Measurements from ENCODE around the gene CECR2.

The CECR2 gene

GRCh38 chr22:17366830-17367229 lies 2.4 kb upstream of the CECR2 start:
- in situ Hi-C loops (cut with MboI; ENCODE audit: low sequenced_read_pairs), result no loop called here

GRCh38 chr22:17368144-17368543 lies 1.1 kb upstream of the CECR2 start:
- in situ Hi-C loops (cut with MboI; ENCODE audit: low sequenced_read_pairs), result no loop called here

DNA sequence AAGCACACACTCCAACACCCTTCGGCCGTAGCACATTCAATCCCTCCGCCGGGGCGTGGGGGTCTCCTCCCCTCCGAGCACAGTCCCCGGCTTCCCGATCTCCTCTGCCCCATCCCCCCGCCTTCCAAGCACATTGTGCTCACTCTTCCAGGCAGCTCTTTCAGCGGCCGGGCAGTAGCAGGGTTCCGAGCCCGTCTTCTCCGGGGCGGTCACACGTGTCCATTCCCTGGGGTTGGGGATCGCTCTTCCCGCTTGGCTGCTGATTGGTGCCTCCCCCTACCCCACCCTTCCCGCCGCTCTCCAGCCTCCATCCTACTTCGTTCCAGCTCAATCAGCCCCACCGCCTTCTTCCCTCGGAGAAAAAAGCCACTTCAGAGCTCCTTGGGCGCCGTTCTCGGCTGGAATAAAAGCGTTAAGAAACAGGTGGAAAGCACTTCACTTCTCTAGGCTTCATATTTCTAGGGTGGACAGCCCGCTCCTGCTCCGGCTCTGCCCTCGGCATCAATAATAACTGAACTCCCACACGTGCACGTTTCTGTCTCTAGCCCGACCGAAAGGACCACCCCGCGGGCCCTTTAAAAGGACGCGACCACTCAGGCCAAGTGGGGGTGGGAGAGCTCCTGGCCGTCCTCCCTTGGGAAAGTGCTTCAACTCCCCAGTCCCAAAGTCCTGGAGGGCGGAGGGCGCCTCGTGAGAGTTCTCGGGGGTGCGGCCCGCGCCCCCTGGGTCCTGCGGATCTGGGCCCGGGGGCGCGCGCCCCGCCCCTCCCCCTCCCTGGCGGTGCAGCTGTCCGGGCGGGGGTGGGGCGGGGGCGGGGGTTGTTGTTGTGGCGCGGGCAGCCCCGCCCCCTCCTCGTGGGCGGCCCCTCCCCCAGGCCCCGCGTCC lies 464 bp upstream of the CECR2 start:
- in situ Hi-C loops (cut with MboI; ENCODE audit: low sequenced_read_pairs), result no loop called here

GRCh38 chr22:17370026-17370765 lies 936 bp downstream of the CECR2 start:
- in situ Hi-C loops (cut with MboI; ENCODE audit: low sequenced_read_pairs), result no loop called here

DNA sequence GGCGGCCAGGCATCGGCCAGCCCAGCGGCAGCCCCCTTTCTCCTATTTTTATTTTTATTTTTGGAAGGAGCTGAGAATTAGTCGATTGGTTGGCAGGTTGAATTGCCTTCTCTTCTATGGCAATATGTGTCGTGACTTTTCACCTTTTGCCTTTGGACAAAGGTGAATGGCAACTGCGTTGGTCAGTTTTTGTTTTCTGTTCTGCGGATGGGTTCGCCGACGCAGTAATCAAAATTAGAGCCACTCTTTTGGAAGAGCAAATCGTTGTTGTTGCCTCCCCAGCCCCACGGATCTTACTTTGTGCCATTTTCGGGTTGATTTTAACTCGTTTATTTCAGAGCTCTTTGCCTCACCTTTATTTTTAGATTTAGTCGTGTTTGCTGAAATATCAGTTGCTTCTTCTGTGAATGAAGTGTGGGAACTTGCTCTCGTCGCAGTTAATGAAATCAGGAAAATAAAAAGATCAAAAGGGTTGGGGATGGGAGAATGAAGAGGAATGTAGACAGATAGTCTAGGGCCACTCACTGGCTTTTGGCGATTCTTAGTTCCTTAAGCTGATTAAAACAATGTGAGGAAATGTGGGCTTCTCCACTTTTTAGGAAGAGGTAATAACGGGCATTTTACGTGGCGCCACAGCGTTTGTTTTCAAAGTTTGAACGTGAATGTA lies 1.6 kb downstream of the CECR2 start:
- in situ Hi-C loops (cut with MboI; ENCODE audit: low sequenced_read_pairs), result no loop called here

- in situ Hi-C loops (cut with MboI; ENCODE audit: low sequenced_read_pairs), result no loop called here
Observed at GRCh38 chr22:17371448-17371847, 2.2 kb downstream of the CECR2 start.

DNA sequence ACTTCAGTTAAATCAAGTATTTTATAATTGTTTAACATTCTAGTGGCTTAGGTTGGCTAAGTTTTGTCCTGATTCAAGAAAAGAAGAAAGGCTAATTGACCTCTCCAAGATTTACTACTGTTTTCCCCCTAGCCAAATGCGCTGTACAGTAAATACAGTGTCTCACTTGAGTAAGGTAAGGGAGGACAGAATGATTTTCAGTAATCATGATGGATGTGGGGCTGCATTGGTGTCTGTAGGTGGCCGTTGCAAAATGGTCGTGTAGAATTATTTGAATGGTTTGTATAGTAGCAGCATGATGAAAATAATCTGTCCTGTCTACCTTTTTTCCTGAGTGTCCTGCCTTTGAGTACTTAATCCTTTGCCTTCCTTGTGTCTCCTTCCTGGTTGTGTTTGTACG lies 4.6 kb downstream of the CECR2 start:
- in situ Hi-C loops (cut with MboI; ENCODE audit: low sequenced_read_pairs), result no loop called here

GRCh38 chr22:17375914-17376614 lies 6.8 kb downstream of the CECR2 start:
- in situ Hi-C loops (cut with MboI; ENCODE audit: low sequenced_read_pairs), result no loop called here

DNA sequence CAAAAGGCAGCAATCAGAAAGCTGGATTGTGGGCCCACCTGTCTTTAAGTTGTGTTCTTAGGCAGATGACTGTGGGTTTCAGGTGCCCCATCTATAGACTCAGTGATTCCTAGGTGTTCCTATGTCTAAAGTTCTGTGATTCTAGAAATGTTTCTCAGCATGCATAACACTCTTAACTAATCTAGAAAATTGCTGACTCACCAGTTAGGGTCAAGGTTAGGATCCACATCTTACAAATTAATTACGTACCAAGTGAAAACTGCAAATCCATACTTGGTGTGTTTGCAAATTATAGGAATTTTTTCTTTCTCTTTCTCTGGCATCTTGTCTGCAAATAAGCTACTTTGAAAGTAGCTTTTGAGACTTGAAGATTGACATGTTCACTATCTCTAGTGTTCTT lies 7.7 kb downstream of the CECR2 start:
- in situ Hi-C loops (cut with MboI; ENCODE audit: low sequenced_read_pairs), result no loop called here

- in situ Hi-C loops (cut with MboI; ENCODE audit: low sequenced_read_pairs), result no loop called here
Observed at GRCh38 chr22:17379944-17380343, 10.7 kb downstream of the CECR2 start.

GRCh38 chr22:17380359-17381087 lies 11.3 kb downstream of the CECR2 start:
- in situ Hi-C loops (cut with MboI; ENCODE audit: low sequenced_read_pairs), result no loop called here

DNA sequence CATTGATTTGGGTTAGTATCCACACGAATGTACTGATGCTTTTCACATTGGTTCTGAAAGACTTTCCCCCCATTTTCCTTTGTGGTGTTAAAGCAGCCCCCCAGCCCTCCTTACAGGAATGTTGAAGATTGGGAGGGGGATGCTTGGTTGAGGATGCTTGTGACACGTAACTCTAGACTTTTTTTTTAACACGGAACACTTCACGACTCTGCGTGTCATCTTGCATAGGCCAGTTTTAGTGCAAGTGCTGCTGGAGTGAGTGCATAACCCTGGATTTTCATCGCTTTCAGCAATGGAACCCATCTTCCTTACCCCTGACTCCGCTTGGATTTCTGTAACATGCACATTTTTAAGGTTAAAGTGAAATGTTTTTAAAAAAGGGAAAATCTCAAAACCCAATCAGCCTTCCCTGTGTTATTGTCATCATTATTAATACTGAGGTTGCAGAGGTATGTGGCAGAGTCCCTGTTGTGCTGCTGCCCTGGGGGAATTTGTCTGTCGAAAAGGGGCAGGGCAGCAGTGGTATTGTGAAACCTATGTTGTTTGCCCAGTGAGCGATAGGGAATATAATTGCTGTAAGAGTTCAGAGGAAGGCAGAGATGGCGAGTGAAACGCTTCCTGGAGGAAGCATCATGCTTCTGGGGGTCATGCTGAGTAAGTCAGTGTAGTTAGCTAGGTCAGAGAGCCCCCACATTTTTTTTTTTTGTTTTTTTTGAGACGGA lies 12.1 kb downstream of the CECR2 start:
- in situ Hi-C loops (cut with MboI; ENCODE audit: low sequenced_read_pairs), result no loop called here

DNA sequence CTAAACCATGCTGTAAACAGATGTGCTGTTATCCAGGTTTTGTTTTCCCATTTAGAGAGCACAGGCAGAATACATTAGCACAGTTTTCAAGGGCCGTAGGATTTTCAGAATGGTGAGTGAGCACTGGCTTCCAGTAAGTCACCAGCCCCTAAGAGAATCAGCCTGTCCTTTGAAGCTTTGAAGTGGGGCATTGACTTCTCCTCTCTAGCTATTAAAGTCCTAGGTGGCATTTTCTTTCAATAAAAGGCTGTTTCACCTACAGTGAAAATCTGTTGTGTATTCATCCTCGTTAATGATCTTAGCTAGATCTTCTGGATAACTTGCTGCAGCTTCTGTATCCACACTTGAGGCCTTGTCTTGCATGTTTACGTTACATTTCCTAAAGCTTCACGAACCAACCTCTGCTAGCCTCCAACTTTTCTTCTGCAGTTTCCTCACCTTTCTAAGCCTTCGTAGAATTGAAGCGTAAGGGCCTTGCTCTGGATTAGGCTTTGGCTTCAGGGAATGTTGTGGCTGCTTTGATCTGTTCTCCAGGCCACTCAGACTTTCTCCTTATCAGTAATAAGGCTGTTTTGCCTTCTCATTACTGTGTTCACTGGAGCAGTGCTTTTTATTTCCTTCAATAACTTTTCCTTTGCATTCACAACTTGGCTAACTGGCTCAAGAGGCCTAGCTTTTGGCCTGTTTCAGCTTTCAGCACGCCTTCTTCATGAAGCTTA lies 15.5 kb downstream of the CECR2 start:
- in situ Hi-C loops (cut with MboI; ENCODE audit: low sequenced_read_pairs), result no loop called here

DNA sequence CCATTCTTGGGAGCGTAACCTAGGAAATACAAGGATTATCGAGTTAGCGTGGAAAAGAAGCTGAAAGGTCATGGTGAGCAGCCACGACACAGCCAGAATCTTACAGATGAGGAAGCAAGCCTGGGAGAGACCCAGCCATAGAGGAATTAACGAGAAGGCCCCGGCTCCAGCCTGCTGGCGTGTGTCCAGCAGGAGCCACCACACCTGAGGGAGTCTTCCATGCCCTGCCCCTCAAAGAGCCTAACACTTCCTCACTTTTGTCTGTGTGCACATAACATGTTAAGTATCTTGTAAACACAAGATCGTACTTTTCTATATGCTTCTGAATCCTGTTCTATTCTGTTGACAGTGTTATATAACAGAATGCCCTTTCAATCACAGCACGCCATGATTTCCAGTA lies 18.1 kb downstream of the CECR2 start:
- in situ Hi-C loops (cut with MboI; ENCODE audit: low sequenced_read_pairs), result no loop called here

DNA sequence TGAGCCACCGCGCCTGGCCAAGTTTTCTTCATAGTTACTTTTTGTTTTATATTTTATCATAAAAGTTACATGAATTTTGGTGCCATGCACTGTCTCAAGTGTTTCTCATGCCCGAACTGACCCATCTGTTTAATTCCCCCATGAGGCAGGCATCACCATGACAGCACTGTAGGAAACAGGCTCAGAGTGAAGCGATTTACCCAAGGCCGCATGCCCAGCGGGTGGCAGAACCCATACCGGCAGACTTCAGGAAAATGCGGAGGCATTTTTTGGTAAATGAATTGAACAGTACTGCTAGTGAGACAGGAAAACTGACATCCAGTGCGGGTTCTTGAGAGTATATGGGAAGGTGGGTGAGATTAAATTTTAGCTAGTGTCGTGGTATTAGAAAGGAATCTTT lies 19.0 kb downstream of the CECR2 start:
- in situ Hi-C loops (cut with MboI; ENCODE audit: low sequenced_read_pairs), result no loop called here

- in situ Hi-C loops (cut with MboI; ENCODE audit: low sequenced_read_pairs), result no loop called here
Observed at GRCh38 chr22:17390087-17390486, 20.8 kb downstream of the CECR2 start.

DNA sequence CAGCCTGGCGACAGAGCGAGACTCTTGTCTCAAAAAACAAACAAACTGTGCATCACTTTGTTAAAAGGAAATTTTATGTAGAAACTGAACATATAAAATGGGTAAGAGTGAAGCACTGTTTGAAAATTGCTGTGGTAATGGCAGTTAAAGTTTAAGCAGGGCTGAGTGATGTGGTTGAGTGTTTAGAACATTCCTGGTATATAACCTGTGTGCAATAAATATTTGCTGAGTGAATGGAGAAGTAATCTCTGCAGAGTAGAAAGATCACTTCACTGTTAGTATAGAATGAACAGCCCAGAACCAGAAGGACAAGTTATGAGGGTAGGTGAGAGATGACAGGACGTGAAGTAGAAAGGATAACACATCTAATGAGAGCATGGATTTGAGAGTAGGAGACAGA lies 27.3 kb downstream of the CECR2 start:
- in situ Hi-C loops (cut with MboI; ENCODE audit: low sequenced_read_pairs), result no loop called here

GRCh38 chr22:17397756-17398547 lies 28.7 kb downstream of the CECR2 start:
- in situ Hi-C loops (cut with MboI; ENCODE audit: low sequenced_read_pairs), result no loop called here

Data from HL-60/S4 treated with retinoic acid at 250 ng/mL for 4 days and 3 days (cell line).